Glomerular visceral epithelial cell (primary cell): Measurements from ENCODE around the gene PURB.
"Not testable (repeated sequence)": the region's sequence is repeated elsewhere in the genome, so short reads cannot be mapped to it uniquely, and the experiment has no call there.

Experiments used
- DNase-seq: peaks from one replicate; pipeline ENCODE4 v3.0.0-alpha.2; 2016; ENCODE audit errors: extremely low spot score

The PURB gene

DNA sequence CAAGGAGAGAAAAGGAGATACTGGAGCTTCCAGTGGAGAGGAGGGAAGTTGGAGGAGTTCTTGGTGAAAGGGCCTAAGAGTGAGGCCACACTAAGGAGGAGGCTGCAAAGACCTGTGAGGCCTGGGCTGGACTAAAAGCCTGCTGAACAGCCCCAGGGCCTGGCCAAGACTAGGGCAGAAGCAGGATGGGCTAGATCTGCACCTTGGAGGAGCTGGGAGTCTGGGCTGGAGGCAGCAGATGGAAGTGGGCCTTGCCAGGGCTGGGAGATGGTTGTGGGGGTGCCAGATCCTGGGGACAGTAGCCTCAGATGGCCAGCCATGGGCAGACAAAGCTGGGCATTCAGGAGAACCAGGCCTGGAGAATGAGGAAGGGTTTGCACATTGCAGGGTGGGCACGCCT, 6.5 kb upstream of the PURB start:
- DNase-seq: no peak

DNA sequence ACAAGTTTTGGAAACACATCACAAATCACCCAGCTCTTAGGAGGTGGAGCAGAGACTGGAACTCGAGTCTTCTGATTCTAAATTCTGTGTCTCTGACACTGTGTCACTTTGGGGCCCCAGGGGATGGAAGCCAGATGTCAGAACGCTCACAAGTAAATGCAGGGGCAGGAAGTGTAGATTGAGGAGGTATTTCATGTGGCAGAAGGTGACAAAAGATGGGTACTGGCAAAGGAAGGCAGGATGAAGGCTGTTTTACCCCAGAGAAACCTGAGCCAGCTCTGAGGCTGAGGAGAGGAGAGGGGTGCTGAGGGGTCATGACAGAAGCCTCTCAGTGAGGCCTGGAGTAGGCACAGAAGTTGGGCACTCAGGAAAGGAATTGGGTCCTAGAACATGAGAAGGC, 6.0 kb upstream of the PURB start:
- no peak for DNase-seq

DNA sequence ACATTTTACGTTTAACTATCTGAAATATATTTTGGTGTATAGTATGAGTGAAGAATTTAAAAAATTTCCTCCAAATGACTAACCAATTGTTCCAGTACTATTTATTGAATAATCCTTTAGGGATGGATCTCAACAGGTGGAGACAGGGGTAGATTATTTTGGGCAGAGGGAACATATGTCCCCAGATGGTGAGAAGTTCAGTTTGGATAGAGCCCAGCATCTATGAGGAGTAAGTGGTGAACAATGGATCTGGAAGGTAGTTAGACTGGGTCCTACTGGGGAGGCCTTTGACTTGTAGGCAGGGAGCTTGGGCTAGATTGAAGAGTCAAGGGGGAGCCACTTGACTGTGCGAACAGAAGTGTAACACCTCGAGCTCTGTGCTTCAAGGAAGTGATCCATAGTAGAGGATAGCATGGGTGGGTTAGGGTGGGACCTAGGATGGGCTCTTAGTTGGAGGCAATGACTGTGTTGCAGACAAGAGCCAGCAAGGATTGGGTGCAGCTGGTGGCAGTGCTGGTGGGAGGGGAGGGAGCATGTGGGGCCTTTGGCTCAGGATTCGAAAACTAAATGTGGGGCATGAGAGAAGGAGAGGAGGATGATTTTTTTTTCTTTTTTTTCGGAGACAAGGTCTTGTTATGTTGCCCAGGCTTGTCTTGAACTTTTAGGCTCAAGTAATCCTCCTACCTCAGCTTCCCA, 3.9 kb upstream of the PURB start:
- no peak for DNase-seq

DNA sequence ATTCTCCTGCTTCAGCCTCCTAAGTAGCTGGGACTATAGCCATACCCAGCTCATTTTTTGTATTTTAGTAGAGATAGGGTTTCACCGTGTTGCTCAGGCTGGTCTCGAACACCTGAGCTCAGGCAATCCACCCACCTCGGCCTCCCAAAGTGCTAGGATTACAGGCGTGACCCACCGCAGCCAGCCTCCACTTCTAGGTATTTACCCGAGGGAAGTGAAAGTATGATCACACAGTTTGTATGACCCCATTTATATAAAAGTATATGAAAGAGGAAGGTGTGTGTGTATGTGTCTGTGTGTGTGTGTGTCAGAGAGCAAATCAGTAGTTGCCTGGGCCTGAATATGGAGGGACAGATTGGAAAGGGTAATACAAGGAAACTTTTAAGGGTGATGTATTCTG, 2.0 kb upstream of the PURB start:
- DNase-seq: no peak

DNA sequence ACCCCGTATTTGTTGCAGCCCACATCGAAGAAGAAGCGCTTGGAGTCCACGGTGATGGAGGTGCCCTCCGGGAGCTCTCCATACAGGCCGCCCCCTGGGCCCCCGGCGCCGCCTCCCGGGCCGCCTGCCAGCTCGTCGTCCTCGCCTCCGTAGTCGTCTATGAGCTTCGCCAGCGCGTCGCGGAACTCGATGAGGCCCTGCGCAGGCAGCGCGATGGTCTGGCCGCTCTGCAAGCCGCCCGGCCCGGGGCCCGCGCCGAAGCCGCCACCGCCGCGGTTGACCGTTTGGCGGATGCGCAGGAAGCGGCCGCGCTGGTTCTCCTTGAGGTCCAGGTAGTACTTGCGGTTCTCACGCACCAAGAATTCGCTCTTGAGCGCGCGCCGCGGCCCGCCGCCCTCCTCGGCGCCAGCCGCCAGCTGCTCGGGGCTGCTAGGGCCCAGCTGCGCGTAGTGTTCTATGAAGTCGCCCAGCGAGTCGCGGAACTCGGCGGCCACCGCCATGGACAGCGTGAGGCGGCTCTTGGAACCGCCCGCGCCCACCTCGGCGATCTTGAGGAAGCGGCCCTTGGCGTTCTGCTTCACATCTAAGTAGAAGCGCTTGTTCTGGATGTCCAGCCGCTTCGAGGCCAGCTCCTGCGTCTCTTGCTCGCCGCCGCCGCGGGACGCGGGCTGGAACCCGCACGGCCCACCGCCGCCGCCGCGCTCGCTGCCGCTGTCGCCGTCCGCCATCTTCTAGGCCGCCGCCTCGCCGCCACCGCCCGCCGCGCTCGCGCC, 523 bp downstream of the PURB start:
- DNase-seq: peak; percentile 58

DNA sequence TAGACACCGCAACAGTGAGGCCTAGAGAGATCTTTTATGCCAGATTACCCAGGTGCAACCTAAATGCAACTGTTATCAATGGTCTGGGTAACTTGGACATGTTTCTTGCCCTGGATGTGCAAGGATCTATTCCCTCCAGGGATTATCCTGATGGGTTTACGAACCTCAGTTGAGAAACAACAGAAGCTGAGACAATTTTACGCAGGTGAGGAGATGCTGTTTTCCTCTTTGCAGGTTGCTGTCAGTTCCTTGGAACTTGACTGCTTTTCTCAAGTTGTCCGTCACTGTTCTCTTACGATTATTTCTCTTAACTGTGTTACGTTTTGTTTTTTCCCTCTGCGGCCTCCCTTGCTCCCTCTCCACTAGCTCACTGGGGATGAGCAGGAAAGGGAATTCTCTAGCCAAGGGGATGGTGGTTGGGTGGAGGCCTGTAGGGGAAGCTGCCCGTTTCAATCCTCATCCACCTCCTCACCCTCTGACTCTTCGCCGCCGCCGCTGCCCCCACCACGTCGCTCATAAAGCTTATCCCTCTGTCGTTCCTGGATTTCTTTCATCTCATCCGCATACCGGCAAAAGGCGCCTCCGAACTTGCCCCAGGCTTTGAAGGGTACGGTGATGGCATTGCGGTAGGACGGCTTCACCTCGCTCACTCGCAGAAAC, 1.2 kb downstream of the PURB start:
- DNase-seq: peak; percentile 5

DNA sequence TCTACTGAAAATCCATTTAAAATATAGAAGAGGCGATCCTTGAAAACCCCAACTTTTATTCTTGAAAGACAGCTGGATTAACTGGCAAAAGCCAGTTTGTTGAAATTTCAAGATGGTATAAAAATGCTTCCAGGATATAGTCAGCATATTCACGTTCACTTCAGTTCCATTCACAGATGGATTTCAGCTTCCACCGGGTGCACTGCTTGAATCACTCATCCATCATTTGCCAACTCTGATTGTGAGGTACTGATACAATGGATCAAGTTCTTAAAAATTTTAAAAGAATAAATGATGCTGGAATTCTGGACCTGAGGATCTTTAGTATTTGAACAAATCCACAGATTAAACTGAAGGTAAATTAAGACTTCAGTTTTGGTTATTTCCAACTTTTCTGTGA, 2.4 kb downstream of the PURB start:
- DNase-seq: peak; percentile 6

DNA sequence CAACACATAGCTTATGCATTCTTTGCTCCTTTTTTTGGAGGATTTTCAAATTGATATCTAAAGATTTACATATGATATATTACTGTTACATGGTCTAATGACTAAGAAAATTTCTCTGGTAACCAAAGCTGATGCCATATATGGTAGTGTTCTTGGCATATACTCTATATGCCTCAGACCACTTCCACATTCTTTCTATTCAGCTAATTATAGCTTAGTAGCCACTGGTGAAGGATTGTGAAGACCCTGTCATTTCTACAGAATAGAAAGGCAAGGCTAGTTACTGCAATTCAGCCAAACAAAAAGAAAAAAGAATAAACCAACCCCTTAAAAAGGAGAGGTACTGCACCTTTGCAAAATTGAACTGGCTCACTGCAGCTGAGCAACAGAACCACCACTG, 3.7 kb downstream of the PURB start:
- DNase-seq: peak; percentile 51

DNA sequence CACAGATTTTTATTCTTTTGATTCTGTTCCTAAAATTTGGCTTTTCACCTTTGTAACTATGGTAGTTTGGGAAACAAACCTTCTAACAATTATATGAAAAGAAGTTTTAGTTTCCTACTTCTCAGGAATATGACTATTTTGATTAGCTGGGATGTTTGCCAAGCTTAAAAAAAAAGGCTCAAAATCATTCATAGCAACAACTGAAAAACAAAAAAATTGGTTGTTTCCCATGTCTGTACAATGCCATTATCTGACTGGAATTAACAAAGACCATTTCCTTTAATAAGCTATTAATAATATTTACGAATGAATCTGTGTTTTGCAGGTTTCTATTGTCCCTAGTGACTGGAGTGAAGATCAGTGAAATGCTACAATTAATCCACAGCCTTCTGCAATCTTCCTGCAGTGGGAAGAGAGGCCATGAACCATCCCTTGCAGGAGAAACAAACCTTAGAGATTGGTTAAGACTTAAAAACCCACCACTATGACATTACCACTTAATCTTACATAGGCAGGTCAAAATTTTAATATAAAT, 4.2 kb downstream of the PURB start:
- no peak for DNase-seq

DNA sequence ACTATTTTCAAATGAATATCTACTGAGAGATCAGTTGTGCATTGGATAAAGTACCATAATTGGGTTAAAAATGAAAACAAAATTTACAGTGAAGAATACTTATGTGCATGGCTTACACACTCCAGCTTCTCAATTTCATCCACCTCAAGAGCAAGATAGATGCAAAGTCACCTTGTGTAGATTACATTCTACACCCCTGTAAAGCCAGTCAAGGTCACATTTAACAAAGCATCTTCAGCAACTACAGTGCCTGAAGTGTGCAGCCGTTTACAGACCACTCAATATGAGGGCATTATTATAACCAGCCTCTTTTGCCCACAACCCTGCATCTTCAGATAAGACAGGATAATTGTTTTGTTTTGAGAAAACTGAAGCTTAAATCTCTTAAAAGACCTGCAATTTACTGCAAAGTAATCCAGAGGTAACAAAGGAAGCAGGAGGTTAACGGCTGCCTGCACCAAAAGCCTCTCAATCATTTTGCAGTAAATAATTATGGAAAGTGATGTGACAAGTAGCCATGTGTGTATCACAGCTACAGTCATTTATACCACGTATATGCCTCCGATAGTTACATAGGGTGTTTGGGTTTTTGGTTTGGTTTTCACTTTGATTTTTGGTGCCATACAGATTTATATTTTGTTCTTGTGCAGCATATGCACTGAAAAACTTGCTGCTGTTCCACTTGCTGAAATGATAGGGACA, 4.9 kb downstream of the PURB start:
- no peak for DNase-seq

DNA sequence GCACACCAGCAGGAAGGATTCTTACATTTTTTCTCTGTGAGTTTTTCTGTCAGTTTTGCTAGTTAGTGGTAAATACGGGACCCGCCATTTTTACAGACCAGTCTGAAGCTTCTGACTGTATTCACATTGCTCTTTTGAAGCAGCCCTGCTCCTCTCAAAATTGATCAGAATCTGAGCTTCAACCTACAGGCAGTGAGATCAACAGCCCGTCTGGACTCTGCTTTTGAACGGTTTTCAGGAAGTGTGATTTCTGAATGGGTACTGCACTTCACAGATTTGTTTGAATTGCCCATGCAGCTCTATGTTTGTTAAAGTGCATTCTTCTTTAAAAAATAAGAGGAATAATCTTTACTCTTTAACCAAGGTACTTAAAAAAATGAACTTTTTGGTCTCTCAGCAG, 8.9 kb downstream of the PURB start:
- no peak for DNase-seq

DNA sequence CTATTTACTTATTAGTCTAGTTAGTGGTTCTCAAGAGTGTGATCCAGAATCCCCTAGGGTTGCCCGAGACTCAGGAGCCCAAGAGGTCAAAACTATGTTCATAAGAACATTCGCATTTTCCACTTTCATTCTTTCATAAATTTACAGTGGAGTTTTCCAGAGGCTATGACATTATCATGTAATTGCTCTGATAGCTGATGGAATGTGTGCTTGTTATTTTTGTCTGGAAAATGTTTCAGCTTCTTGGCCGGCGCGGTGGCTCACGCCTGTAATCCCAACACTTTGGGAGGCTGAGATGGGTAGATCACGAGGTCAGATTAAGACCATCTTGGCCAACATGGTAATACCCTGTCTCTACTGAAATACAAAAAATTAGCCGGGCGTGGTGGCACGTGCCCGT, 10.1 kb downstream of the PURB start:
- no peak for DNase-seq

DNA sequence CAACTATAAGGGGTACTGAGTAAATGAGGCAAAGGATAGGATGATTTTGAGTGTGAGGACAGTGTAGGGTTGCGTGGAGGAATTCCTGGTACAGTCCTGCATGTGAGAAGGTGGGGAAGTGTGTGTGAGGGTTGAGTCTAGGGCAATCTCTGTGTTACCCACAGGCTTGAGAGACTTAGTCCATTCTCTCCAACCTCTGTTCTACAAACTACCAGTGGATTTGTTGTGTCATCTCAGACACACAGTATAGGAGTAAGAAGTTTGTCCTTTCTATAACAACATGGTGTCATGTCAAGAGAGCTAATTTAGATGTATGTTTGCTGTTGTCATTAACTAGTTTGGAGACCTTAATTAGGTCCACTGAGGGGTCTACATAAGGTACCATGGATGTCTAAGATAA, 12.5 kb downstream of the PURB start:
- no peak for DNase-seq

DNA sequence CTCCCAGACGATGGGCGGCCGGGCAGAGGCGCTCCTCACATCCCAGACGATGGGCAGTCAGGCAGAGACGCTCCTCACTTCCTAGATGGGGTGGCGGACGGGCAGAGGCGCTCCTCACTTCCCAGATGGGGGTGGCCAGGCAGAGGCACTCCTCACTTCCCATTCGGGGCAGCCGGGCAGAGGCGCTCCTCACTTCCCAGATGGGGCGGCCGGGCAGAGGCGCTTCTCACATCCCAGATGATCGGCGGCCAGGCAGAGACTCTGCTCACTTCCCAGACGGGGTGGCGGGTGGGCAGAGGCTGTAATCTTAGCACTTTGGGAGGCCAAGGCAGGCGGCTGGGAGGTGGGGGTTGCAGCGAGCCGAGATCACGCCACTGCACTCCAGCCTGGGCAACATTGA, 13.4 kb downstream of the PURB start:
- DNase-seq: not testable (repeated sequence)

DNA sequence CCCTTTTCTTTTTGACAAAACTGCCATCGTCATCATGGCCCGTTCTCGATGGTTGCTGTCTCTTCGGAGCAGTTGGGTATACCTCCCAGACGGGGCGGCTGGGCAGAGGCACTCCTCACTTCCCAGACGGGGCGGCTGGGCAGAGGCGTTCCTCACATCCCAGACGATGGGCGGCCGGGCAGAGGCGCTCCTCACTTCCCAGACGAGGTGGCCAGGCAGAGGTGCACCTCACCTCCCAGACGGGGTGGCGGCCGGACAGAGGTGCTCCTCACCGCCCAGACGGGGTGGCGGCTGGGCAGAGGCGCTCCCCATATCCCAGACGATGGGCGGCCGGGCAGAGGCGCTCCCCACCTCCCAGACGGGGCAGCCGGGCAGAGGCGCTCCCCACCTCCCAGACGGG, 14.6 kb downstream of the PURB start:
- not testable (repeated sequence) for DNase-seq

DNA sequence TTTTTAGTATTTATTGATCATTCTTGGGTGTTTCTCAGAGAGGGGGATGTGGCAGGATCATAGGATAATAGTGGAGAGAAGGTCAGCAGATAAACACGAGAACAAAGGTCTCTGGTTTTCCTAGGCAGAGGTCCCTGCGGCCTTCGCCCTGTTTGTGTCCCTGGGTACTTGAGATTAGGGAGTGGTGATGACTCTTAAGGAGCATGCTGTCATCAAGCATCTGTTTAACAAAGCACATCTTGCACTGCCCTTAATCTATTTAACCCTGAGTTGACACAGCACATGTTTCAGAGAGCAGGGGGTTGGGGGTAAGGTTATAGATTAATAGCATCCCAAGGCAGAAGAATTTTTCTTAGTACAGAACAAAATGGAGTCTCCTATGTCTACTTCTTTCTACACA, 15.0 kb downstream of the PURB start:
- DNase-seq: not testable (repeated sequence)

DNA sequence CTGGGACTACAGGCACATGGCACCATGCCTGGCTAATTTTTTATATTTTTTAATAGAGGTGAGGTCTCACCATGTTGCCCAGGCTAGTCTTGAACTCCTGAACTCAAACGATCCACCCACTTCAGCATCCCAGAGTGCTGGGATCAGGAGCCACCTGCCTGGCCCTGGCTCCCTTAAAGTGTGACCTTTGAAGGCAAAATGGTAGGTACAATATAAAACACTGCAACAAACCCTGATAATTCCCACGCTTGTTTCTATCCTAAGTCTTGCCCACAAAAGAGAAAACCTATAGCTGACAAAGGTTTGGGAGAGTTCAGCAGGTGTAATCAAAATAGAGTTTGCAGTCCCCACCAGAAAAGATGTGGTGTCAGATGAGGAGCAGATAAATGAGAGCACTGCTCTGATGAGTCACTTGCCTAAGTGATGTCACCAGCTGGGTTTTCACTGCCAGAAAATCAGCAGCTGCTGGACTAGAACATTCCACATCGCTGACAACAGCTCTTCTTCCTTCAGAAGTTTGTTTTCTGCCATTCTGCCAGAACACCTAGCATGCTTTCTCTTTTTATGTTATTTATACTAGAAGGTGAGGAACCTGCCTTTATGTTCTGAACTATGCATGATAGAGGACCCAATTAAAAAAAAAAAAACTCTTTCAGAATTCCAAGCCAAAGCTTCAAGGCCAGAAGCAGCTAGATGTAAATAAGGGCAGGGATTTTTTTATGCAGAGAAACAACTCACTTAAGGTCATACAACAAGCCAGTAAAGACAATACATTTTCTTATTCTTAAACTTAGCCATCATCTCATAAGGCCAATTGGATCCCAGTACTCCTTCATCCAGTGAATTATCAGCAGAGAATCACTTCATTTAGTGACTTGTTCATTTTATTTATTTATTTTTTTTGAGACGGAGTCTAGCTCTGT, 18.0 kb downstream of the PURB start:
- peak; percentile 72 for DNase-seq

DNA sequence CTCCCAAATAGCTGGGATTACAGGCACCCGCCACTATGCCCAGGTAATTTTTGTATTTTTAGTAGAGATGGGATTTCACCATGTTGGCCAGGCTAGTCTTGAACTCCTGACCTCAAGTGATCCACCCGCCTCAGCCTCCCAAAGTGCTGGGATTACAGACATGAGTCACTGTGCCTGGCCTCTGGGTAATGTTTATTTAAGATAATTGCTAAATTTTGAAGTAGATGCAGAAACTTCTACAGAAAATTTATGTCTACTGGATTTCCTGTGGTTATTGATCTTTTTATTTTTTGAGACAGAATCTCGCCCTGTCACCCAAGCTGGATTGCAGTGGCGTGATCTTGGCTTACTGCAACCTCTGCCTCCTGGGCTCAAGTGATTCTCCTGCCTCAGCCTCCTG, 23.4 kb downstream of the PURB start:
- not testable (repeated sequence) for DNase-seq

DNA sequence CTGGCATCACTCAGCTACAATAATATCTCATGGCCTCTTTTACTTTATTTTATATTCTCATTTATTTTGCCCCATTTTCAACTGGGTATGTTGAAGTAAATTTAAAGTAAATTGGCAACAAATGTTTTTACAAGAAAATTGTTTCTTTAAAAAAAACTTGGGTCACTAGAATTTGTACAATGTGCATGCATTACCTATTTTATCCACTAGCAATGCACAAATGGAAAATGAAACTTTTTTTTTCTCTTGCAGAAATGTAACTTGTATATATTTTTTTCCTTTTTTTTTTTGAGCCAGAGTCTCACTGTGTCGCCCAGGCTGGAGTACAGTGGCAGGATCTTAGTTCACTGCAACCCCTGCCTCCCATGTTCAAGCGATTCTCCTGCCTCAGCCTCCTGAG, 27.2 kb downstream of the PURB start:
- no peak for DNase-seq

DNA sequence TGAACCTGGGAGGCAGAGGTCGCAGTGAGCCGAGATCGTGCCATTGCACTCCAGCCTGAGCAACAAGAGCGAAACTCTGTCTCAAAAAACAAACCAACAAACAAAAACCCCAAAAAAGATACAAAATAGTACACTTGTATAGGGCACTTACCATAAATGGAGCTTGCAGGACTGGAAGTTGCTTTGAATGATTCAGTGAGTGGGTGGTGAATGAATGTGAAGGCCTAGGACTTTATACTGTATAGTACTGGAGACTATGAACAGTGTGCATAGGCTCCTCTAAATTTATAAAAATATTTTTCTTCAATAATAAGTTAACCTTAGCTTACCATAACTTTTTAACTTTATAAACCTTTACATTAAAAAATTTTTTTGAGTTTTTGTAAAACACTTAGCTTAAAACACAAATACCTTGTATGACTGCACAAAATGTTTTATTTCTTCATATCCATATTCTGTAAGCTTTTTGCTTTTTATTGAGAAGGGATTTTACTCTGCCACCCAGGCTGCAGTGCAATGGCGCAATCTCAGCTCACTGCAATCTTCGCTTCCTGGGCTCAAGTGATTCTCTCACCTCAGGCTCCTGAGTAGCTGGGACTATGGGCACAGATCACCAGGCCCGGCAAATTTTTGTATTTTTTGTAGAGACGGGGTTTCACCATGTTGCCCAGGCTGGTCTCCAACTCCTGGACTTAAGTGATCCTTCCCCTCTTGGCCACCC, 30.5 kb downstream of the PURB start:
- DNase-seq: no peak
